GM21576 (cell line): ENCODE measurements around the gene DHX38.

Experiments
- ATAC-seq: cut with Tn5 transposase; IDR thresholded peaks from one replicate; pipeline ENCODE4 v1.9.1; 2021; ENCODE audit warnings: mild to moderate bottlenecking, moderate library complexity; ENCODE audit not compliant: unreplicated experiment

The DHX38 gene

DNA sequence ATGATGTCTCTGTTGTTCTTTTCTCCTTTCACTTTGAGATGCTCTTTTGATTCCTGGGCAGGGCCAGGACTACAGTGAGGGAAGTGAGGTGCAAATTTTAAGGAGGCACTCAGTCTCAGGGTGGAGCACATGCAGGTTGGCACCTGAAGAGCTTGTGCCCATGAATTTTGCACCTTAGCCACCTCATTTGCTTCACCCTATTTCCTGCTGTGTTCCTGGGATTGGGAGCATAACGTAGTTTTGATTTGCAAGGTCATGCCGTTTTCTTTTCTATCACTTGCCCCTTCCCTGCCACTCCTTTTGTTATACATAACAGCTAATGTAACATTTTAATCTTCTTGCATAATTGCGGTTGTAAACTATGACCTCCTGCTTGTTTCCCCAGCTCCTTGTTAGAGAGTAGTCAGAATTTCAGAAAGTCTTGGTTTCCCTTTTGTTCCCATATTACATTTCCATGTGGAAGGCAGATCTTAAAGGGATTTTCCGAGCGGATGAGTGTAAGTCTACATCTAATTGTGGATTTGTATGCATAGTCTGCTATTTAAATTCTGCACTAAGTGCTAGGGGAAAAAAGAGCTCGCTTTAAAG is 68.6 kb downstream of the DHX38 start:
- no peak for ATAC-seq
